Neural cell (in vitro differentiated cells): ENCODE results near the gene CPSF6.

ENCODE experiments used
- CTCF ChIP-seq: fragments of 450-650 bp; IDR thresholded peaks from 2 replicates; pipeline ENCODE4 v1.5.1; 2014; ENCODE audit warnings: antibody characterized with exemption, mild to moderate bottlenecking, moderate library complexity; ENCODE audit not compliant: poor library complexity, severe bottlenecking
- EP300 ChIP-seq: fragments of 450-650 bp; conservative IDR thresholded peaks from 2 replicates; pipeline ENCODE4 v1.6.1; 2014; ENCODE audit warnings: antibody characterized with exemption, mild to moderate bottlenecking, moderate library complexity; ENCODE audit not compliant: poor library complexity, severe bottlenecking
- EZH2 ChIP-seq: fragments of 200-600, 300-800 bp; shearing (Covaris generic), sonication (generic); IDR thresholded peaks from 2 replicates; pipeline ENCODE4 v1.6.1; 2014; ENCODE audit warnings: antibody characterized with exemption, low read length, borderline replicate concordance, mild to moderate bottlenecking; ENCODE audit not compliant: insufficient read depth, poor library complexity, severe bottlenecking
- POLR2AphosphoS5 ChIP-seq: IDR thresholded peaks from 2 replicates; pipeline ENCODE4 v1.6.1; 2012
- RAD21 ChIP-seq: fragments of 450-650 bp; conservative IDR thresholded peaks from 2 replicates; pipeline ENCODE4 v1.6.1; 2014; ENCODE audit warnings: antibody characterized with exemption, mild to moderate bottlenecking, moderate library complexity
- TAF1 ChIP-seq: IDR thresholded peaks from 2 replicates; pipeline ENCODE4 v1.6.1; 2012; ENCODE audit warnings: low read depth

GRCh38 chr12:69211160-69211559 lies 28.2 kb upstream of the CPSF6 start:
- TF ChIP-seq CTCF (no peak), TAF1 (no peak), EZH2 (no peak), POLR2AphosphoS5 (no peak), EP300 (no peak), RAD21 (no peak)
